Astrocyte (in vitro differentiated cells and primary cell): ENCODE measurements around the gene PTCRA. TPM values are rescaled to one million over a fixed set of nuclear protein-coding genes. Genes with fewer than 3 reads are reported as not detected.

Source experiments
- DNase-seq: peaks from one replicate; pipeline ENCODE4 v3.0.0-alpha.2; 2010; ENCODE audit warnings: low read depth
- FAIRE-seq: peaks from 2 replicates; lab custom pipeline; 2011; peaks lifted over from hg19 to GRCh38; lab: Jason Lieb, UNC
- H2AFZ ChIP-seq: 2 replicates; pipeline ENCODE4 v1.6.0; 2012; ENCODE audit warnings: low read depth, low read length, inconsistent platforms
- H3K27ac ChIP-seq: 2 replicates; pipeline ENCODE4 v1.5.1; 2011; ENCODE audit warnings: low read depth, low read length, inconsistent platforms
- H3K27me3 ChIP-seq: 2 replicates; pipeline ENCODE4 v1.6.0; 2011; ENCODE audit warnings: low read length, inconsistent platforms; ENCODE audit not compliant: insufficient read depth
- H3K36me3 ChIP-seq: 2 replicates; pipeline ENCODE4 v1.5.1; 2011; ENCODE audit warnings: low read length, inconsistent platforms; ENCODE audit not compliant: insufficient read depth
- H3K4me1 ChIP-seq: 2 replicates; pipeline ENCODE4 v1.5.1; 2011; ENCODE audit warnings: low read length, inconsistent platforms; ENCODE audit not compliant: insufficient read depth
- H3K4me2 ChIP-seq: 2 replicates; pipeline ENCODE4 v1.6.0; 2012; ENCODE audit warnings: low read length, inconsistent platforms
- H3K4me3 ChIP-seq: 2 replicates; pipeline ENCODE4 v1.5.1; 2011; ENCODE audit warnings: low read depth, mild to moderate bottlenecking, low read length, inconsistent platforms; ENCODE audit not compliant: insufficient read depth
- H3K79me2 ChIP-seq: 2 replicates; pipeline ENCODE4 v1.6.0; 2012; ENCODE audit warnings: mild to moderate bottlenecking, low read length, inconsistent platforms; ENCODE audit not compliant: insufficient read depth
- H3K9ac ChIP-seq: 2 replicates; pipeline ENCODE4 v1.6.0; 2012; ENCODE audit warnings: mild to moderate bottlenecking, low read length, inconsistent platforms
- H3K9me3 ChIP-seq: 2 replicates; pipeline ENCODE4 v1.5.1; 2012; ENCODE audit warnings: low read depth, mild to moderate bottlenecking, low read length, inconsistent platforms; ENCODE audit not compliant: insufficient read depth
- H4K20me1 ChIP-seq: 2 replicates; pipeline ENCODE4 v1.6.0; 2012; ENCODE audit warnings: low read length, inconsistent platforms; ENCODE audit not compliant: insufficient read depth
- H3K27ac Mint-ChIP-seq: one replicate; pipeline ENCODE4 v1.8.0; 2021; ENCODE audit warnings: mild to moderate bottlenecking, mixed read lengths; ENCODE audit not compliant: unreplicated experiment
- H3K27me3 Mint-ChIP-seq: one replicate; pipeline ENCODE4 v1.8.0; 2021; ENCODE audit warnings: low read depth, mixed read lengths; ENCODE audit not compliant: unreplicated experiment
- H3K36me3 Mint-ChIP-seq: one replicate; pipeline ENCODE4 v1.8.0; 2021; ENCODE audit warnings: low read depth, mixed read lengths; ENCODE audit not compliant: unreplicated experiment
- H3K4me1 Mint-ChIP-seq: one replicate; pipeline ENCODE4 v1.8.0; 2021; ENCODE audit warnings: low read depth, mixed read lengths; ENCODE audit not compliant: unreplicated experiment
- H3K4me3 Mint-ChIP-seq: one replicate; pipeline ENCODE4 v1.8.0; 2021; ENCODE audit warnings: mild to moderate bottlenecking, moderate library complexity, mixed read lengths; ENCODE audit not compliant: unreplicated experiment
- H3K9me3 Mint-ChIP-seq: one replicate; pipeline ENCODE4 v1.8.0; 2021; ENCODE audit warnings: mild to moderate bottlenecking, mixed read lengths; ENCODE audit not compliant: unreplicated experiment
- CTCF ChIP-seq: IDR thresholded peaks from 2 replicates; pipeline ENCODE4 v1.5.1; 2011; ENCODE audit warnings: low read depth, mild to moderate bottlenecking, inconsistent platforms, low read length, moderate library complexity; ENCODE audit not compliant: insufficient read depth
- EZH2 ChIP-seq: IDR thresholded peaks from 2 replicates; pipeline ENCODE4 v1.6.1; 2012; ENCODE audit warnings: mild to moderate bottlenecking, low read length, inconsistent platforms; ENCODE audit not compliant: insufficient read depth
- total RNA-seq: library from RNA; stranded (reverse); gene quantifications from 2 replicates; pipeline ENCODE4 v1.2.1, GENCODE V29; 2021

The PTCRA gene
- total RNA-seq, 1 donor from 2014 or later: not detected

GRCh38 chr6:42969431-42969830, 53.6 kb downstream of the PTCRA start:
- peaks cover 6% of the 10 kb centered on the region for H3K4me1 ChIP-seq
- FAIRE-seq (no peak), DNase-seq (no peak)
- Mint-ChIP-seq H3K9me3 (no peaks in the 10 kb centered on the region), H3K27me3 (no peaks in the 10 kb centered on the region), H3K27ac (no peak overlapping the region), H3K4me1 (peaks cover 11% of the 10 kb centered on the region), H3K4me3 (no peak overlapping the region), H3K36me3 (peaks cover 19% of the 10 kb centered on the region)
- peaks cover 3% of the 10 kb centered on the region for H4K20me1 ChIP-seq
- no peak overlapping the region for H2AFZ ChIP-seq
- no peak overlapping the region for H3K27ac ChIP-seq
- no peaks in the 10 kb centered on the region for H3K36me3 ChIP-seq
- H3K4me2 ChIP-seq: no peak overlapping the region
- no peaks in the 10 kb centered on the region for H3K27me3 ChIP-seq
- no peak overlapping the region for H3K9ac ChIP-seq
- no peak for TF ChIP-seq EZH2
- no peak for TF ChIP-seq CTCF
- H3K9me3 ChIP-seq: no peaks in the 10 kb centered on the region
- no peaks in the 10 kb centered on the region for H3K79me2 ChIP-seq
- H3K4me3 ChIP-seq: no peak overlapping the region

GRCh38 chr6:42969934-42970333, 54.1 kb downstream of the PTCRA start:
- DNase-seq (no peak), FAIRE-seq (no peak)
- Mint-ChIP-seq H3K9me3 (no peaks in the 10 kb centered on the region), H3K27ac (no peak overlapping the region), H3K36me3 (peaks cover 17% of the 10 kb centered on the region), H3K4me1 (peaks cover 11% of the 10 kb centered on the region), H3K4me3 (no peak overlapping the region), H3K27me3 (no peaks in the 10 kb centered on the region)
- Histone ChIP-seq H3K4me2 (no peak overlapping the region), H3K9ac (no peak overlapping the region), H2AFZ (no peak overlapping the region), H3K27ac (no peak overlapping the region), H3K4me3 (no peak overlapping the region), H3K9me3 (no peaks in the 10 kb centered on the region), H3K79me2 (no peaks in the 10 kb centered on the region), H3K36me3 (no peaks in the 10 kb centered on the region), H3K27me3 (no peaks in the 10 kb centered on the region), H4K20me1 (peaks cover 4% of the 10 kb centered on the region), H3K4me1 (peaks cover 6% of the 10 kb centered on the region)
- TF ChIP-seq EZH2: no peak

- no peaks in the 10 kb centered on the region for H3K36me3 ChIP-seq
- no peak overlapping the region for H3K9ac ChIP-seq
- H3K4me3 ChIP-seq: no peak overlapping the region
- no peaks in the 10 kb centered on the region for H3K27me3 ChIP-seq
- TF ChIP-seq CTCF (no peak), EZH2 (no peak)
- Mint-ChIP-seq H3K27me3 (no peaks in the 10 kb centered on the region), H3K4me3 (no peak overlapping the region), H3K36me3 (peaks cover 15% of the 10 kb centered on the region), H3K4me1 (peaks cover 11% of the 10 kb centered on the region), H3K9me3 (no peaks in the 10 kb centered on the region), H3K27ac (peak overlapping the region; percentile 81)
- no peaks in the 10 kb centered on the region for H3K9me3 ChIP-seq
- H3K27ac ChIP-seq: no peak overlapping the region
- peaks cover 9% of the 10 kb centered on the region for H4K20me1 ChIP-seq
- H3K4me1 ChIP-seq: peaks cover 6% of the 10 kb centered on the region
- H3K4me2 ChIP-seq: no peak overlapping the region
- no peak overlapping the region for H2AFZ ChIP-seq
- no peak for FAIRE-seq
- DNase-seq: peak; percentile 30
- no peaks in the 10 kb centered on the region for H3K79me2 ChIP-seq
These were observed 55.2 kb downstream of the PTCRA start for GRCh38 chr6:42970871-42971612.
